CD4-positive, alpha-beta T cell treated with Interleukin-21 for 1 hour (primary cell): ENCODE measurements around the gene CYP26B1.
"Not testable (repeated sequence)": the region's sequence is repeated elsewhere in the genome, so short reads cannot be mapped to it uniquely, and the experiment has no call there.

Source experiments
- DNase-seq: peaks from one replicate; pipeline ENCODE4 v3.0.0-alpha.2; 2020

CYP26B1 gene

DNA sequence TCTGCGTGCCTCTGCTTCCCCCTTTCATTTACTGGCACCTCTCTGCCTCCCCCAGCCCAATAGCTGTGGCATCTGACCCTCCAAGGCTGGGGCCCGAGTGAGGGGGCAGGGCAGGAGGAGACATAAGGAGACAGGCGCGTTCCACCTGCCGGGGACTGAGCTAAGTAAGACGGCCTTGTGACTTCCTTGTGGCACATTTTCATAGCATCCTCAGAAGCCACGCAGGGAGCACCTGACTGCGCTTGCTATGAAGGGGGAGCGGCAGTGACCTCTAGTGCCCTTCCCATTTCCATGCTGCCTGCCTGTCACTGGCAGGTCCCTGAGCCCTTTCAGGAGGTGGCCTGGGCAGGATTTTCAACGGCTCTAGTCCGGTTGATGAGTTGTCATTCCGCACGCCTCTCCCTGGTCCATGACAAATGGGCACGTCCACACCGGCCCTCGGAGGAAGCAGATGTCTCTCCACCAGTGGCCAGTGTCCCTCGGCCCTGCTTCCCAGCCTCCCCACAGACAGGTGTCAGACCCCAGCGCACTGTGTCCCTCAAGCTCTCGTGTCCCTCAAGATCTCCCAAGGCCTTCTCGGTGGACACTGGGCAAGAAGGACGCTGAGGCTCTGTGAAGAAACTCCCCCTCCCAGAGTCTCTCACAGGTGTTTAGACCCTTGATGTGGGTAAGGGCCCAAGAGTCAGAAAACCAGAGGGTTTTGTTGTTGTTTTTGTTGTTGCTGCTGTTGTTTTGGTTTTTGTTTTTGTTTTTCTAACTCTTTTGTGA is 42.7 kb downstream of the CYP26B1 start:
- no peak for DNase-seq

DNA sequence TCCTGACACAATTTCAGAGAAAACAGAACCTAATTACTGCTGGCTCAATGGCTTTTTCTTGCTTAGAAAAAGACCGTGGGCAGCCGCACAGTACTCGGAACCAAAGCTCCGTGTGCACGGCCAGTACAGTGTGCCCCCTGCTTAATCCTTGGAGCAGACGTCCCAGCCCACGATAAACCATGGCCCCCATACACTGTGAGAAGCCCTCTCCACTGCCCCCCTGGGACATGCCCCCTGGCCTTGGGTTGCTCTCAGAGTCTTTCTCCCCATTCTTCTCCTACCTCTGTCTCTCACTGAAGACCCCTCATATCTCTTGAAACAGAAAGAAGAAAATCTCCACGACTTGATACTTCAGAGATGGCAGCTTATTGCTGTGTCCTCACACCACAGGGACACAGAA is 44.0 kb downstream of the CYP26B1 start:
- no peak for DNase-seq

DNA sequence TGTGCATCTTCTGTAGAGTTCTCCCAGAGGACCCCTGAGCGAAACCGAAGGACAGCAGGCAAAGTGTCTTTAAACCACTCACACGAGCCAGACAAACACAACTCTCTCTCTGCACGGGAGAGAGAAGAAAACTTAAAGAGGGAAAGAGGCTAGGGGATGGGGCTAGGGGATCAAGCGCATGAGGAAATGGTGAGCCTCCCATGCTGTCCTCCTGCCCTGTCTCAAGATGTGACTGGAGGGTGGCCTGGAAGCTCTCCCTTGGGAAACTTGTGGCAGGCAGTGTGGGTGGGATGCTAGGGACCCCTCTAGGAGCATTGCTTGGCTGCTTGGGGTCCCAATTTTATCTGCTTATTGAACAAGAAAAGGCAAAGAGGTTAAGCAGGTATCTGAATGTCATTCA is 44.5 kb downstream of the CYP26B1 start:
- no peak for DNase-seq

DNA sequence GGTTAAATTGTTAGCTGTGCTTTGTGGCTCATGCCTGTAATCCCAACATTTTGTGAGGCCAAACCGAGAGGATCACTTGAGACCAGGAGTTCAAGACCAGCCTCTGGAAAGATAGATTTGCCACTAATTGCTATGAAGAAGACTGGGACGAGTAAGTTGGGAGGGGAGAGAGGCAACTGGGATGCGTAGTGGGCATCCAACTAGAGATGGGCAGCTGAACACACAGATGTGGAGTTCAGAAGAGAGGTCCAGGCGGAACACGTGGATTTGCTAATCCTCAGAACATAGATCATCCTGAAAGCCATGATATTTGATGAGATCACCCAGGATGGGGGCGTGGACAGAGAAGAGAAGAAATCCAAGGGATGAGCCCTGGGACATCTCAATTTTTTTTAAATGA is 48.7 kb downstream of the CYP26B1 start:
- DNase-seq = no peak

DNA sequence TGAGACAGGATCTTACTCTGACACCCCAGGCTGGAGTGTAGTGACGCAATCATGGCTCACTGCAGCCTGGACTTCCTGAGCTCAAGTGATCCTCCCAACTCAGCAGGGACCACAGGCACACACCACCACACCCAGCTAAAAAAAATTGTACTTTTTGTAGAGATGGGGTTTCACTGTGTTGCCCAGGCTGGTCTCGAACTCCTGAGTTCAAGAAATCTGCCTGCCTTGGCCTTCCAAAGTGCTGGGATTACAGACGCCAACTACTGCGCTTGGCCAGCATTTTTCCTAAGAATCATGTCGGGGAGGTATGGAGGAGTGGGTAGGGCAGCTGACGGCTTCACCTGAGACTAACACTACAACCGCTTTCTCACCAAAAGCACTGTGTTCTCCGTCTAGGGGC is 50.4 kb downstream of the CYP26B1 start:
- no peak for DNase-seq

DNA sequence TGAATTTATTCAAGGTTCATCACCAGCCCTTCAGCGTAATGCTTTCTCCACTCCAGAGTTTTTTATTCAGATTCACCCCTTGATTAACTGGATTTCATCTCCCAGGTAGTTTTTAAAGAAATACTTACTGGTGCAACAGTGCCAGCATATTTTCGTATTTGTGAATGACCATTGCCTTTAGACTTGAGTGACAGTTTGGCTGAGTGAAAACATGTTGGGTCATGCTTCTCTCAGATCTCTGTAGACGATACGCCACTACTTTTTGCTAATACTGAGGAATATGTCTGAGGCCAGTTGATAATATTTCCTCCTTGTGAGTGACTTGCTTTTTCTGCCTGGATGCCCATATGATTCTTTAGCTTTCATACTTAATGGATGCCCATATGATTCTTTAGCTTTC is 51.5 kb downstream of the CYP26B1 start:
- no peak for DNase-seq

DNA sequence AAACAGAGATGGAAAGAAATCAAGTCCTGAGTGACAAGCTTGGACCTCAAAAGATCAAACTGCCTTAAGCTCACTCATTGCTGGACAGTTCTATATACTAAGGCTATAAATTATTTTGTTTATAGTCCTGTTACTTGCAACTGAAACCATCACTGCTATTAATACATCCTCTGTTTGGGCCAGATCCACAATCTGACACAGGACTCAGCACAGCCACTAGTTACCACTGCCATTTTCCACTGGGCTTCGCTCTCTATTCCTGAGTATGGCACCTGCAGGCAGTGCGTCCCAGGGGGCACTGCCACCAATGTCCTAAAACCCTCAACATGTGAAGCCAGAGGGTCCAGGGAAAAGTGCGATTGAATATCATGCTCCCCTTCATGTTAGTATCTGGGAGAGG is 52.3 kb downstream of the CYP26B1 start:
- no peak for DNase-seq

DNA sequence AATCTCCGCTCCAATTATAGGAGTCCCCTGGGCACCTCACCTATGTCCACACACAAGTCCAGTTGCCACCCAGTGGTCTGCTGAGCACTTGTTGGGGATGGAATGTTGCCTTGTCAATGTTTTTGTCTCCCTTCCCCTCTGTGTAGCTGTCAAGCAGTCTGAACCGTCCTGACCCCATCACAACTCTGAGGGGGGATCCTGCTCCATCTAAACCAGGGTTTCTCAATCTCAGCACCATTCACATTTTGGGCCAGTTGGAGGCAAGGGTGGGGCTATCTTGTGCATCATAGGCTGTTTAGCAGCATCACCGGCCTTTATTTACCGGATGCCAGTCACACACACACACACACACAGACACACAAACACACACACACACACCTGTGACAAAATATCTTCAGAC is 53.0 kb downstream of the CYP26B1 start:
- DNase-seq = no peak

DNA sequence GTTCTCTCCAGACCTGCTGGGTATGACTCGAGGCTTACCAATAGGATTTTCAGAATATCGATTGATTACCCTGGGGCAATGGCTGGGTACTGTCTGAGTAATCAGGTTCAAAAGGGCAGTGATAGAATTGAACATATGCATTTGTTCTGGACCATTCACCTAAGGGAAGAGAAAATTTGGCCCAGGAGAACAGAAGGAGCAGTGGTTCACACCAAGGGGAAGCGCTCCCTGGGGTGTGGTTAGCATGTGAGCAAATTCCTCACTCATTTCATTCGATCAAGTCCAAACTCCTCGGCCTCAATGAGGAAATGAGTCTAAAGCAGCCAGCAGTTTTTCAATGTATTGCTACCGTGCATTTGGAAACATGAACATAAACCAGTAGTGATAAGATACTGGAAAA is 55.6 kb downstream of the CYP26B1 start:
- DNase-seq = no peak

DNA sequence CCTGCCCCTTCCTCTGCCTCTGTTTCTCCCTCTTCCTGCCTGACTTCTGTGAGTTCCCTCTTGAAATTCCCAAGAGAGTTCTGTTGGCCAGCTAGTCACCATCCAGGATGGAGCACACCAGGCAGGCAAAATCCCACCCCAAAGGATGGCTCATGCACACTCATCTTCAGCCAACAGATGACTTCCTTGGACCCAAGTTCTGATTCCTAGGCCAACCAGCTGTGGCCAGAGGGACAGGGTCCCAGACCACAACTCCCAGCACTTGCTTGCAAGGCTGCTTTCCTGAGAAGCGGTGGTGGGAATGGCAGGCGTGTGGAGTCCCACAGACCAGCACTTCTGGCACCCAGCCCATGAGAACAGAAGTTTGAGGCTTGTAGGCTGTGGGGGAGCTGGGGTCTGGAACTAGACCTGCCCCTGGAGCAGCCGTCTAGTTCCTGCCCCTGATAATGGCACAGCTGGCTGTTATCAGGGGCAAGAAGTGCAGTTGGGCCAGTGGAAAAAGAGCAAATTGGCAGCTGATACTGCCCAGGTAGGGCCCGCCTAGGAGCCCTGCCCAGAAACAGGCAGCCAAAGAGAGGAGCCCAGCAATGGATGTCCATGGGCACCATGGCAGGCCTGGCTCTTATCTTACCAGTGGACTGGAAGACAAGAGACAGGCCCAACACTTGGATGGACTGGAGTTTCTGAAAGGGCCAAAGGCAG is 56.7 kb downstream of the CYP26B1 start:
- no peak for DNase-seq

DNA sequence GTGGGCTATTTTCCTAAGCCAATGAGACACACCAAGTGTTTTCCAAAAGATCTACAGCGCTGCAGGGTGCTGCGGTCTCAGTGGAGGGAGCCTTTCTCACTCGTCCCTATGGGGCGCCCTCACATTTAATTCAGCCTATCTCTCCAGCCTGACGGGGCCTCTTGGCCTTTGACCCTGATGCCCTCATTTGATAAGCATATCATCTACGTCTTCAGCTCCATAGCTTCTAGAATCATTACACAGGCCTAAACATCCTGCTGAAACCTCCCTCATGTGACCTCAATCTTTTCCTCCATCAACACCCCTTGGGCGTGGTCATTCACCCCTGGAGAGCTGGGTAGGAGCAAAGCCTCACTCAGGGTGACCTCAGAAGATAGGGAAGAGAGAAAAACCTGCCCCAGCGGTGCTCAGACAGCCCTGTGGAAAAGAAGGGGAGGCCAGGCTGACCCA is 57.4 kb downstream of the CYP26B1 start:
- DNase-seq = no peak

DNA sequence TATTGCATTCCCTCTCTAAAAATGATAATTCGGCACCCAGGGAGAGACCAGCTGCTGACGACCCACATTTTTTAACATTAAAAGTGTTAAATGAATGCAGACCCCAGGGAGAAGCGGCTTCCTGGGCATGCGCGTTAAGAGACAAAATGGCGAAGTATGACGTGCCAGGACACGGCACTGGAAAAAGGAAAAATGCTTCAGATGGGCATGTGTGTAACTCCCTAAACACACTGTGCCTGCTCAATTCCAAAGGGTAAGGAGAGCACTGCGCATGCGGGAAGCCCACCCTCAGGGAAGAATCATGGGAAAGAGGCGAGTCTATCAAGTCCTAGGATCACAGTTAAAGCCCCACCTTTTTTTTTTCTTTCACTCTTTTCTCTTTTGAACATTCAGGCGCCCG is 58.1 kb downstream of the CYP26B1 start:
- no peak for DNase-seq

DNA sequence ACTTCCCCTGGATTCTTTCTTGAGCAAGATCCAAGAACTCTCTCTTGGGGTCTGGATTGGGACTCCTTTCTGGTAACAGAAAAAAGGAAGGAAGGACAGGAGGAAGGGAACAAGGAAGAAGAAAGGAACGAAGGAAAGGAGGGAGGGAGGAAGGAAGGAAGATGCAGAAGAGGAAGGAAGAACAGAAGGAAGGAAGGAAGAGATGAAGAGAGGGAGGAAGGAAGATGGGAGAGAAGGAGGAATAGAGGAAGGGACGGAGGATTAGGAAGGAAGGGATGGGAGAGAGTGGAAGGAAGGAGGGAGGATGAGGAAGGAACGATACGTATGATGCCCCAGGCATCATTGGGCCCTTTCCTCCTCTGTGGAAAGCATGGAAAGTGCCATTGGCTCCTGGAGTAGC is 58.6 kb downstream of the CYP26B1 start:
- no peak for DNase-seq

DNA sequence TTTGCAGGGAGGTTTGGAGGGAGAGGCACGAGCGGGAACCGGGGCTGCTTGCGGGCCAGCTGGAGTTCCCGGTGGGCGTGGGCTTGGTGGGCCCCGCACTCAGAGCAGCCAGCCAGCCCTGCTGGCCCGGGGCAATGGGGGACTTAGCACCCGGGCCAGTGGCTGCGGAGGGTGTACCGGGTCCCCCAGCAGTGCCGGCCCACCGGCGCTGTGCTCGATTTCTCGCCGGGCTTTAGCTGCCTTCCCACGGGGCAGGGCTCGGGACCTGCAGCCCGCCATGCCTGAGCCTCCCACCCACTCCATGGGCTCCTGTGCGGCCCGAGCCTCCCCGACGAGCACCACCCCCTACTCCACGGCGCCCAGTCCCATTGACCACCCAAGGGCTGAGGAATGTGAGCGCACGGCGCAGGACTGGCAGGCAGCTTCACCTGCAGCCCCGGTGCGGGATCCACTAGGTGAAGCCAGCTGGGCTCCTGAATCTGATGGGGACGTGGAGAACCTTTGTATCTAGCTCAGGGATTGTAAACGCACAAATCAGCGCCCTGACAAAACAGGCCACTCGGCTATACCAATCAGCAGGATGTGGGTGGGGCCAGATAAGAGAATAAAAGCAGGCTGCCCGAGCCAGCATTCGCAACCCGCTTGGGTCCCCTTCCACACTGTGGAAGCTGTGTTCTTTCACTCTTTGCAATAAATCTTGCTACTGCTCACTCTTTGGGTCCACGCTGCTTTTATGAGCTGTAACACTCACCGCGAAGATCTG is 60.6 kb downstream of the CYP26B1 start:
- not testable (repeated sequence) for DNase-seq

DNA sequence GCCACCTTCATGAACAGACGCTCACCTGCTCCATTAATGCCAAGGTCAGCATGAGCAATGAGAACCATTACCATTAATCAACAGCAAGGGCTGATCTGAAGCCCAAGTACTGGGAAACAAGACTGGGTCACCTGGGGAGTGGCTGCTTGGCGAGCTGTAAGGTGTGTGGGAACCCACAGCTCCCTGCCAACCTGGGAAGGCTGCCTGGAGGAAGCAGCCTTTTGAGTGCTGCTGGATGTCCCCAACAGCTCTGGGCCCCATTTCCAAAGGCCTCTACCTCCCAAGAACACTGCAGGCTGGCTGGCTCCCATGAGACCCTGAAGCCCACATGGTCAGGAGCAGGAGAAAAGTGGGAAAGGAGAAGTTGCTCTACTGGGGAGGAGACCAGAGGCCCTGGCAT is 62.1 kb downstream of the CYP26B1 start:
- no peak for DNase-seq

DNA sequence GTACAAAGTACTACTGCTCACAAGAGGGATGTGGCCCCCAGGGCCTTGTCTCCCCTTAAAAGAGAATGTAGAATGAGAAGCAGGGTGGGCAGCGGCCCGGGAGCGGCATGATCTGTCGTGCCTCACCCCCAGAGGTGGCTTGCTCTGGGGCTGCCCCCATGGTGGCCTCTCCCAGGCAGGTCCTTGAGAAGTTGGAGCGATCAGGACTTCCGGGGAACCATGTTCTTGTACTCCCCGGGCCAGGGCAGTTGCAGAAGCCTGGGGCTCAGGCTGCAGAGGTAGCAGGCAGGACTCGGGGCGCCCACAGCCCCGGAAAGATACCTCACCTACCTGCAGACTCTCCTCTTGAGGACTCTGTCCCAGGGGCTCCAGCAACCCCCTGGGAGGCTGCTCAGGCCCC is 62.6 kb downstream of the CYP26B1 start:
- no peak for DNase-seq

DNA sequence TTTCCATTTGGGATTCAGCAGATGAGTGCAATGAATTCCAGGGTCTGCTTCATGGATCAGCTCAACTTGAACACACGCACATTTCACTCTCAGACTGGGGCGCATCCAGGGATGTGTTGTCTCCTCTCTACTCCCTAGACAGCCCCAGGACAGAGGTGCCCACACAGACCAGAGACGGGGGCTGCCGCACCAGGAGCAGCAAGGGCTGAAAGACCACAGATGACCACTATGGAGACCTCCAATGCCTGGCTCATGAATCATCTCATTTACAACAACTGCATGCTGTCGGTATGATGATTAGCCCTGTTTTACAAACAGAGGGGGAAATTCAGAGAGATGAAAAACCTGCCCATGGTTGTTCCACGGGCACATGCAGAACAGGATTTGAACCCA is 63.1 kb downstream of the CYP26B1 start:
- no peak for DNase-seq

DNA sequence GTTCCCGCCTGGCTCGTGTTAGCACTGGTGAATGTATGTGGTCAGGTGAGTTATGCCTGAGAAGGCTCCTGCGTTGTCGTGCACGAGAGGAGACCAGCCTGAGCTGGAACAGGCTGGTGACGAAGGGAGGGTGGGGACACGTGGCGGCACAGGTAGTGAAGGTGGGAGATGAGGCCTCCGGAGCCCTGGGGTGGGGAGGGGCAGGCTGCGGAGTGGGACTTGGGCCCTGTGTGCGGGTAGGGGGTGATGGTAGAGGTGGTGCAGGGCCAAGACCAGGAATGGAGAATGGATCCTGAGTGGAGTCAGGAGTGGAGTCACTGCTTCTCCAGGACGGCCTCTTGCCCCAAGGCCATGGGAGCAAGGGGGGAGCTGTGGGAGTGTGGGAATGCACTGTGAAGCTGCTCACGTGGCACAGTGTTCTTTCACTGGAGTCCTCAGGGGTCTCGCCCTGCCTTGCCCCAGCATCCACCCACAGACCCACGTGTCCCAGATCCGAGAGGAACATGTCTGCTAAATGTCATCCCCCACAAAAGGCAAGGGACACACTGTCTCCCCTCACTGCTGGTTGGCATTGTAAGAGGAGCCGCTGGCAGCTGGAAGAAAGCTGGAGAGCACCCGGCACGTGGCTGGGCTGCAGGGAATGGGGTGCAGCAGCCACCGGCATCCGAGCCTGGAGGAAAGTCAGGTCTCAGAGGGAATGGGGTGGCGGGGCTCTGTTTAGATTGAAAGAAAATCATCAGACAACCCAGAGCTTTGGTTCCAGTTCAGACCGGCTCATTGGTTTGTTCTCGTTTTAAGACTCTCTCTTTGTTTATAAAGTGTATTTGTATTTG is 63.7 kb downstream of the CYP26B1 start:
- DNase-seq = no peak

DNA sequence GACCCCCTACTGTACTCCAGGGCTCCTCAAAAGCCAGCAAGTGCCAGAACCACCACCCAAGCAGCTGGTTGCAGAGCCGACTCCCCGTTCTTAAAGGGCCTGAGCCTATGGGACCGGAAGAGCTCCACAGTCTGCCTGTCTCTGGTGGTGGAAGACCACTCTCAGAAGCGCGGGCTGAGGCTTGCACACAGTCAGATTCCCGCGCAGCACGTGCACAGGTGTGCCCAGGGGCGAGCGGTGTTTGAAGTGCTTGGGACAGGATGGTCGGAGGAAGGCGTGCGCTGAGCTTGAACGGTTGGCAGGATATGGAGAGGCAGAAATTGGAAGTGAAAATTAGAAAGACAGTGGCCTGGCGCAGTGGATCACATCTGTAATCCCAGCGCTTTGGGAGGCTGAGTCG is 64.8 kb downstream of the CYP26B1 start:
- DNase-seq = no peak

DNA sequence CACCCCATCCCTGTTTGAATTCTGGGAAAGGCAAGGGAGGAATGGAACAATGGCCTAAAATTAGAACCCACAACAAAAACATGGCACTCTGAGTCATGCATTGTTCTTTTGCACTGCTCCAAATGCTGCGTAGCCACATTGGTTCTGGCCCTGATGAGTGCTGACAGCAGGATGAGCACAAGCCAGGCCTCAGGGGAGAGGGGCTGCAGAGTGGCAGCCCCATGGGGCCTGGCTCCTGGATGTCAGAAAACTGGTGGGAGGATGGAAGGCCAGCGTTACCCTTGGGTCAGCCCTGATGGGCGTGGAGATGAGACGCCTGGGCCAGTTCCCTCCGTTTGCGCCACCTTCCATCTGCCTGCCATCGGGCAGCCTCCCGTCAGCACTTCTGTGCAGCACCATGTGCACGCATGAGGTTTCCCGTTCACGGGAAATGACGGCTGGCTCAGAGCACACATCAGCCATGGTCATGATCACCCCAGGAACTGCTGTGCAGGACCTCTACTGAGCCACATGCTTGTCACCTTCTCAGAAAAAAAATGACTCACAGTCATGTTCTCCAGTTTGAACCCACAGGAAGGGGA is 65.6 kb downstream of the CYP26B1 start:
- DNase-seq = no peak

DNA sequence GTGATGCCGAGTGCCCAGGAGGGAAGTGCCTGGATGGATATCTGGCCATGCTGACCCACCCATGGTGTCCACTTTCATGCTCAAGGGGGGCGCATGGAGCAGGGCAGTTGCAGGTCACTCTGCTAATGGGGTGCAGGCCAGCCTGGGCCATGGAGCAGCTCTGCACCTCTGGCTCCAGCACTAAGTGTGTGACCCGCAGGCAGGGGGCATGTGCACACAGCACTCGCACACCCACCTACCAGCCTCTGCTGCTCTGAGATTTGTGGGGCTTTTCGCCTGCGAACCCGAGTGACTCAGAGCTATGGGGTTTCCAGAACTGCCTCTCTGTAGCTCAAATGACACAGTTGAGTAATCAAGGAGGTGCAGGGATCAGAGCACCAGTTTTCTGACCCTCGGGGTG is 66.2 kb downstream of the CYP26B1 start:
- no peak for DNase-seq

DNA sequence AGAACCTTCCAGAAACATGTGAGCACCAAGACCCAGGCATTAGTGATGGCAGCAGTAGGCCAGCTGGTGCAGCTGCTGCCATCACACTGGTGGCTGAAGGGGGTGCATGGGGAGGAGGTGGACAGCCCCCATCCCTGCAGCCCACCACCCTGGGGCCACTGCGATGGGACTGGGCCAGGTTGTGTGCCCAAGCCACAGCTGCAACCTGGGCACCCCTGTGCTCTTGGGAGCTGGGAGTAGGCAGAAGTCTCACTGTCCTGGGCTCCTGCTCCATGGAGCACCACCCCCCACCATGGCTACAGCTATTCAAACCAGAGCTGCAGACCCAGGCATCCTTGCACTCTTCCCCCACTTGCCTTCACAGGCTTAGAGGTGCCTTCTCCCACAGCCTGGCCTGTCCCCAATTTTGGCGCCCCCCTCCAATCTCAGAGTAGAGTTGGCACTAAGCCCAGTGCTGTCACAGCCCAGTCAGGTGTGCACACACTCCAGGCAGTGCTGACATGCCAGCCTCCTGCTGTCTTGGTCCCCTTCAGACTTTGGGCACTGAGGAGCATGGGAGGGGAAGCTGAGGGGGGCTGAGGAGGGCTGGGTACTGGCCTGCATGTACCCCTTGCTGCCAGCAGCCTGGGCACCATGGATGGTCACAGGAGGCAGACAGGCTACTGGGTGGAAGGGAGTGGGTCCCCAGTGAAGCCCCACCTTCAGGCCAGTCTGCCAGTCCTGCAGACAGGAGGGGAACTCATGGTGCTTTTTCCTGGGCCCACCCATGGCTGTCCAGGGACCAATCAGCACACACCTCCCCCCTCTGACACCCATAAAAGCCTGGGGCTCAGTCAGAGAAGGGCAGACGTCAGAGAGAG is 67.1 kb downstream of the CYP26B1 start:
- no peak for DNase-seq
